MM.1S (cell line): ENCODE measurements around the gene DUOX1.

Source experiments
- EZH2 ChIP-seq: fragments of 300-600 bp; sonication (generic); optimal IDR thresholded peaks from 2 replicates; pipeline ENCODE3; 2017; ENCODE audit warnings: low read depth, mild to moderate bottlenecking, antibody characterized with exemption, low read length, mixed read lengths
- EZH2phosphoT487 ChIP-seq: fragments of 300-600 bp; sonication (generic); IDR thresholded peaks from 2 replicates; pipeline ENCODE4 v1.6.1; 2018; ENCODE audit warnings: antibody characterized with exemption, low read length
- TF ChIP-seq, protein P1 (sequence below): fragments of 300-600 bp; sonication (generic); IDR thresholded peaks from 2 replicates; pipeline ENCODE4 v1.5.1; 2016; ENCODE audit warnings: antibody characterized with exemption, low read length, mixed read lengths

DNA sequence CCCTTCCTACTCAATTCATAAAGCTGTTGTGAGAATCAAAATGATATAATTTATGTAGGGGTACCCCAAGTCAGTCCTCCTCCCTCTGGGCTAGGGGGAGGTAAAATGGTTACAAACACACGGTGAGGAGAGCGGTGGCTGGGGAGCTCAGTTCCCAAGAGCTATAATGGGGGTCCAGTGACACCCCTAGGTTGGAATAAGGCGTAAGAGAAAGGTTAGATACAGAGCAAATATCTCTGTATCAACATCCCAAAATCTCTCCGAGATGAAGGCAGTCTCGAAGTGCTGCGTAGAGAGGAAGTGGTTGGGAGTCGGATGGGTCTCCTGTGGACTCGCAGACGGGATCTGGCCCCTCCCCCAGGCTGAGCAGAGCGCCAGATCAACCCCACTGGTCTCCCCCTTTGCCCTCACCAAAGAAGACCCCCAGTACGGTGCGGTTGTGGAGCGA is 17.6 kb upstream of the DUOX1 start:
- TF ChIP-seq, protein P1, sequence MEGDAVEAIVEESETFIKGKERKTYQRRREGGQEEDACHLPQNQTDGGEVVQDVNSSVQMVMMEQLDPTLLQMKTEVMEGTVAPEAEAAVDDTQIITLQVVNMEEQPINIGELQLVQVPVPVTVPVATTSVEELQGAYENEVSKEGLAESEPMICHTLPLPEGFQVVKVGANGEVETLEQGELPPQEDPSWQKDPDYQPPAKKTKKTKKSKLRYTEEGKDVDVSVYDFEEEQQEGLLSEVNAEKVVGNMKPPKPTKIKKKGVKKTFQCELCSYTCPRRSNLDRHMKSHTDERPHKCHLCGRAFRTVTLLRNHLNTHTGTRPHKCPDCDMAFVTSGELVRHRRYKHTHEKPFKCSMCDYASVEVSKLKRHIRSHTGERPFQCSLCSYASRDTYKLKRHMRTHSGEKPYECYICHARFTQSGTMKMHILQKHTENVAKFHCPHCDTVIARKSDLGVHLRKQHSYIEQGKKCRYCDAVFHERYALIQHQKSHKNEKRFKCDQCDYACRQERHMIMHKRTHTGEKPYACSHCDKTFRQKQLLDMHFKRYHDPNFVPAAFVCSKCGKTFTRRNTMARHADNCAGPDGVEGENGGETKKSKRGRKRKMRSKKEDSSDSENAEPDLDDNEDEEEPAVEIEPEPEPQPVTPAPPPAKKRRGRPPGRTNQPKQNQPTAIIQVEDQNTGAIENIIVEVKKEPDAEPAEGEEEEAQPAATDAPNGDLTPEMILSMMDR = no peak
- TF ChIP-seq EZH2phosphoT487 (no peak), EZH2 (no peak)
